NCI-H524 (cell line): ENCODE results near the gene ACAP1.

Experiments
- DNase-seq, 2 experiments: peaks; one replicate each; lab custom pipeline; 2025; lab: John Stamatoyannopoulos, UW

Gene ACAP1

DNA sequence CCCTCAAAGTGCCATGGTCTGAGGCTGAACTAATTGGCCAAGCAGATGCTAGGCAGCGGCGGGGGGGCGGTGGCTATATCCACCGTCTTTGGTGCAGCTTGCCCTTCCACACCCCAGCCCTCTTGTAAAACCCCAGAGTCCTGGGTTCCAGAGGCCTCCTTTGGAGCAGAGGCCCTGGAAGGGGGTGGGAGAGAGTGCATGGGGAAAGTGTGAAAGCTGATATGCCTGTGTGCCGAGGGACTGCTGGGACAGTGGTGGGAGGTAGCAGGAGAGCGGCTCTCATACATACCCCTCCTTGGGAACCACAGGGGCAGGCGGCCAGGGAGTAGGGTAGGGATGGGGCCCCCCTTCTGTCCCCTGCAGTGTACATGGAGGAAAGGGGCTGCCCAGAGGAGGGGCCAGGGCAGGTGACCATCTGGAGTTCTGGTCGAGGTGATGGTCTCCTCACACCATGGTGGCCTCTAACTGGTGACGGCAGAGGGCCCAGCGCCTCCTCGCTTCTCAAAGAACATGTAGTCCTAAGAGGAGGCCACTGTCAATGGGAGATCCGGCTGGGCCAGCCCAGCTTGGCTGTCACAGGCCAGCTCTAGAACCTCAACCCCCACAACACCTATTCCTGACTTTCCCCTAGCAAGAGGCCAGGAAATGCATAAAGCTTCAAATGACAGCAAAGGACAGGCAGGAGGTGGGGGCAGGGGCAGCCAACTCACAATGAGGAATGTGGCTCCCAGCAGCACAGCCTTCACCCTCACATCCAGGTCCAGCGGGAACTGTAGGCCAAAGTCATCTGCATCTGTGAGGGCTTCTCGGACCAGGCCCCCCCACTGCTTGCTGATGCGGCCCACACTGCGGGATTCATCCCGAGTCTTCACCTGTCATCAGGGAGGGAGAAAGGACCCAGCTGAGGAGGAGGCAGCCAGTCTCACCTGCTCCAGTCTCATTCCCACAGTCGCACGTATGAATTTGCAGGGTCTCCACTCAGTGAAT is 53.9 kb downstream of the ACAP1 start:
- DNase-seq: no peak

DNA sequence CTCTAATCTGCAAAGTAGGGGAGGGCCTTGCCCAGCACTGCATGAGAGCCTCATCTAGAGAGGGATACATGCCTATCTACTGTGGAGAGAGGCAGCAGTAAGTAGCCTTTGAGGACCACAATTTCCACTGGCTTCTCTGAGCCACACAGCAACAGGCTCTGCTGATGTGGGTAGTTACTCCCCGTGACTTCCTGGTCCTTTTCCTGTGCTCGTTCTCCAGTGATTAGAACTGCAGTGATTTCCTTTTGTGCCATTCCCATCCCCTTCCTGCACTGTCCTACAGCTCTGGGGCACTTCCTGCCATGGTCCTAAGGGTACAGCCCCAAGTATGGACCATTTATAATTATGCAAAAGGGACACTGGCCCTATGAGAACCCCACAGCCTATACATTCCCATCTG is 55.0 kb downstream of the ACAP1 start:
- no peak for DNase-seq

DNA sequence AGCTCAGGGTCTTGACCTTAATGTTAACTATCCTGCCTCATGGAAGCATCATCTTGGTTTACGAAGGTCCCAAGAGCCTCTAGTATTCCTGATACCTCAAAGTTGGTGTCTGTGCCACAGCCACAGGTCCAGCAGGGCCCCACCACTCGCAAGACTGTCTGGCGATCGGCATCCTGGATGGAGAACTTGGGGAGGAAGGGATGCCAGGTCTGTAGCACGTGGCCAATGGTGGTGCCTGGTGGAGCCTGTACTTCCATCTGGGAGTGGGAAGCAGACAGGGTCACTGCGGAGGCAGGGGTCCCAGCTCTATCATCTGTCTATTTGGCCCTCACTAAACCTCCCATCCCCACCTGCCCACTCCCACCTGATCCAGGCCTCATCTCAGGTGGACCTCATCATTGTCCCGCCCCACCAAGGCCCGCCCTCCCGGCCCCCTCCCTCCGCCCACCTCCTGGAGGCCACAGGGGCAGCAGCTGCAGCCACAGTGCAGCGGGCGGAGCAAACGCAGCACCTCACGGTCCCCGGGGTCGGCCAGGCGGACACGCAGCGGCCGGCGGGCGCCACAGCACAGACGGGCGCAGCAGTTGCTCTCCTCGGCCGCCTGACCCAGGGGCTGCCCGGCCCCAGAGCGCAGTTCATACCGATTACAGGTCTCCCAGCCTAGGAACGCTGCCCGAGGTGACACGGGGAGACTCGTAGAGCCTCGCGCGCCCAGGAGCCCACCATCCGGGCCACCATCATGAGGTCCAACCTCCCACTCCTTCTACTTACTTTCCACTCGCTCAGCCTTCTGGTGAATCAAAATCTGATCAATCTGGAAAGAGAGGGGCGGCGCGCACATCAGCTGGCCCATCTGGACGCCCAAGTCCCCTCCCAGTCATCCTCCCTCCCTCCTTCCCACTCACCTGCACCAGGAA is 56.6 kb downstream of the ACAP1 start:
- DNase-seq: no peak

DNA sequence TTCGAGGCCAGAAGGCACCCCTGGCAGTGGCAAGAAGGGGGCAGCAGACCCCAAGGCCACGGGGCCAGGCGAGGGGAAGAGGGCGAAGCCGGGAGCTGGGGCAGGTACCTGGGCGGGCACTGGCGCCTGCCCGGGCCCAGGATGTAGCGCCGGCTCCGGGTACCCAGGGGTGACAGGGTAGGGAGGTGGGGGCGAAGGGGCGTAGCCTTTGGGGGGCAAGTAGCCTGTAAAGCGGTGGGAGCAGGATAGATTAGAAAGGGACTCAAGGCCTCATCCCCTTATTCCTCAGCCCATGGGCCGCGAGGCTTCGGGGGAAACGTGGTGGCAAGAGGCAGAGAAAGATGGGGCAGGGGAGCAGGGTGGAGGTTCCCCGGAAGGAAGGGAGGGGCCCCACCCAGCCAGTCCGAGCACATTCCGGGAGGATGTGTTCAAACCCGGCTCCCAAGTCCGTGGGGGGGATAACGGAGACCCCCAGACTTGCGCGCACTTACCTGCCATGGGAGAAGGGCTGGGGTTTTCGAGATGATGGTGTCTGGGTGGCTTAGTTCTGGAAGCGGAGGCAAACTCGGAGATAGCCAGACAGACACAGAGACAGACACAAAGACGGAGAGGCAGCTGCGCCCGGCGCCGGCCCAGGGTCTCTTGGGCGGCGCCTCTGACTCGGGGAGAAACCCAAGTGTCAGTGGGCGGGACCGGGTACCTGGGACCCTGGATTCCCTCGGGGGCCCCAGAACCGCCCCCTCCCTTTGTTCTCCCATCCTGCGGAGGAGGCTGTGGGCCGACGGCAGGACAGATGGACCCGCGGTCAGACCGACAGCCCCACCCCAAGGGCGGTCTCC is 57.5 kb downstream of the ACAP1 start:
- peak in 1 of 2 experiments; percentile 29 for DNase-seq

DNA sequence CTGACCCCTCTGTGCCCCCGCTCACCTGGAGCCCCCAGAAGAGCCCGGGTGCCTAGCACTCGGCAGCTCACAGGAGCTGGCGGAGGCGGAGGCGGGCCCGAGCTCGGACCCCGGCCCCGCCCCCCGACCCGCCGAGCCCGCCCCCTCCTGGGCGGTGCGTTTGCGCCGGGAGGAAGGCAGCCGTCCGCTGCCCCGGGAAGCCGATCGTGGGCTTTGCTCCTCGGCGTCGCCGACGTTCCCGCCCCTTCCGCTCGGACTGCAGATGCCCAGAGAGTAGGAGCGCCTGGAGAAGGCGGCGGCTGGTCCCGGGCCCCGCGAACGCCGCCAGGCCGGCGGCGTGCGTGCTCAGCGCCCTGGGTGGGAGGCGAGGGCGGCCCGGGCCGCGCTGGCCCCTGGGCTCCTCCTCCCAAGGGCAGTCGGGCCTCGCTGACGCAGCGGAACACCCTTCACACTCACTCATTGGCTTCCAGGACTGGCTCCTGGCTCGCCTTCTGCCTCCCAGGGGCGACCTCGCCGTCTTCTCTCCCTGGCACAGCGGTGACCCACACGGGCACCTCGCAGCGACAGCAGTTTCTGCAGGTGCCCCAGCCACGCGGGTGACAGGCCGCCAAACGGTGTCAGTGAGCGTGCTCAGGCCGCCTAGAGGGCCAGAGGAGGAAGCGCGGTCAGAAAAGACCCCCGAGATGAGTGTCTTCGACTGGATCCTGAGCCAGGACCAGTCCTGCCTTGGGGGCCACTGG is 58.3 kb downstream of the ACAP1 start, which contains the start of gene PLSCR3:
TSS of gene PLSCR3 (minus strand) at position 74 of the 740 bp plus-strand sequence. CDS start 415 bp downstream, outside the sequence.
- DNase-seq: peak in 1 of 2 experiments; percentile 58

DNA sequence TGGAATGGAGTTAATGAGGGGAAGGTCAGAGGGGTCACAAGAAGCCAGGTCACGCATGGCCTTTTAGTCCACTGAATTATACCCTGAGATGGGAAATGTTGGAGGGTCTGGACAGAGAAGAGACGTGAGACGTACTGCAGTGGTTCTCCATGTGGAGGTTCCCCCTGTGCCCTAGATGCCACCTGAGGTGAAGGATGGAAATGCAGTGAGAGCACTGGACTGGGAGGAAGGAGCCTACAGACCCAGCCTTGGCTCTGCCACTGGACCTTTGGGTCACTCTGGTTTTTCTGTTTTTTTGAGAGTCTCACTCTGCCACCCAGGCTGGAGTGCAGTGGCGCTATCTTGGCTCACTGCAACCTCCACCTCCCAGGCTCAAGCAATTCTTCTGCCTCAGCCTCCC is 59.8 kb downstream of the ACAP1 start:
- DNase-seq: no peak

DNA sequence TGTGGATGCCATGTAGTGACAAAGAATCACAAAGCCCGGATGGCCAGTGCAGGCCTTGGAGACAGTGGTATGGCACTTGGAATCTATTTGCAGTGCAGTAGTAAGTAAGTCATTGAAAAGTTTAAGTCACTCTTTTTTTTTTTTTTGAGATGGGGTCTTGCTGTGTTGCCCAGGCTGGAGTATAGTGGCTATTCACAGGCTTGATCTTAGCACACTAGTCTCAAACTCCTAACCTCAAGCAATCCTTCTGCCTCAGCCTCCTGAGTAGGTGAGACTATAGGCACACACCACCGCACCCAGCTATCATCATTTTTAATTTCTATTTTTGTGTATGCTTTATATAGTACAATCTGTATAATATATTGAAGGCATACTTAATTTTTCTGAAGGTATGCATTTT is 62.3 kb downstream of the ACAP1 start:
- DNase-seq: no peak
